Effector memory CD4-positive, alpha-beta T cell (primary cell): Measurements from ENCODE around the gene PECR.
A peak's percentile ranks its signal among the peaks of the same experiment; 100 is the strongest.
"Not testable (repeated sequence)": the region's sequence is repeated elsewhere in the genome, so short reads cannot be mapped to it uniquely, and the experiment has no call there.

Source experiments
- DNase-seq, 3 donors: peaks; one replicate each; pipeline ENCODE4 v3.0.0-alpha.2; 2020
- H3K27ac ChIP-seq: 2 replicates; pipeline ENCODE4 v1.7.0; 2013; ENCODE audit warnings: mild to moderate bottlenecking, low read length, moderate library complexity; ENCODE audit not compliant: insufficient read depth, poor library complexity, severe bottlenecking
- H3K27me3 ChIP-seq: replicated peaks from 2 replicates; pipeline ENCODE4 v1.7.0; 2013; ENCODE audit warnings: mild to moderate bottlenecking, low read length; ENCODE audit not compliant: insufficient read depth, control insufficient read depth, poor library complexity, severe bottlenecking
- H3K36me3 ChIP-seq: 2 replicates; pipeline ENCODE4 v1.7.0; 2013; ENCODE audit warnings: mild to moderate bottlenecking, low read length, moderate library complexity; ENCODE audit not compliant: control insufficient read depth, insufficient read depth
- H3K4me1 ChIP-seq: 2 replicates; pipeline ENCODE4 v1.7.0; 2013; ENCODE audit warnings: low read length, mild to moderate bottlenecking; ENCODE audit not compliant: control insufficient read depth, insufficient read depth, poor library complexity, severe bottlenecking
- H3K4me3 ChIP-seq: 2 replicates; pipeline ENCODE4 v1.7.0; 2013; ENCODE audit warnings: low read length, low read depth, mild to moderate bottlenecking; ENCODE audit not compliant: insufficient read depth, poor library complexity, severe bottlenecking
- H3K9me3 ChIP-seq: 2 replicates; pipeline ENCODE4 v1.7.0; 2013; ENCODE audit warnings: mild to moderate bottlenecking, low read length, moderate library complexity; ENCODE audit not compliant: control insufficient read depth

PECR gene

GRCh38 chr2:216018709-216019108 lies 62.9 kb downstream of the PECR start:
- H3K27ac ChIP-seq: no peak overlapping the region
- no peak for DNase-seq
- no peak overlapping the region for H3K4me3 ChIP-seq
- peaks cover 27% of the 10 kb centered on the region for H3K4me1 ChIP-seq
- no peaks in the 10 kb centered on the region for H3K27me3 ChIP-seq
- H3K36me3 ChIP-seq: no peaks in the 10 kb centered on the region
- H3K9me3 ChIP-seq: no peaks in the 10 kb centered on the region

- H3K36me3 ChIP-seq: no peaks in the 10 kb centered on the region
- H3K4me3 ChIP-seq: no peak overlapping the region
- H3K4me1 ChIP-seq: peaks cover 35% of the 10 kb centered on the region
- DNase-seq: no peak
- no peaks in the 10 kb centered on the region for H3K27me3 ChIP-seq
- H3K9me3 ChIP-seq: no peaks in the 10 kb centered on the region
- no peak overlapping the region for H3K27ac ChIP-seq
Observed at GRCh38 chr2:216017365-216017764, 64.2 kb downstream of the PECR start.

- H3K27ac ChIP-seq: no peak overlapping the region
- no peak for DNase-seq
- no peaks in the 10 kb centered on the region for H3K9me3 ChIP-seq
- no peaks in the 10 kb centered on the region for H3K36me3 ChIP-seq
- no peaks in the 10 kb centered on the region for H3K27me3 ChIP-seq
- H3K4me3 ChIP-seq: no peak overlapping the region
- H3K4me1 ChIP-seq: peaks cover 35% of the 10 kb centered on the region
Observed at GRCh38 chr2:216016581-216016980, 65.0 kb downstream of the PECR start.

DNA sequence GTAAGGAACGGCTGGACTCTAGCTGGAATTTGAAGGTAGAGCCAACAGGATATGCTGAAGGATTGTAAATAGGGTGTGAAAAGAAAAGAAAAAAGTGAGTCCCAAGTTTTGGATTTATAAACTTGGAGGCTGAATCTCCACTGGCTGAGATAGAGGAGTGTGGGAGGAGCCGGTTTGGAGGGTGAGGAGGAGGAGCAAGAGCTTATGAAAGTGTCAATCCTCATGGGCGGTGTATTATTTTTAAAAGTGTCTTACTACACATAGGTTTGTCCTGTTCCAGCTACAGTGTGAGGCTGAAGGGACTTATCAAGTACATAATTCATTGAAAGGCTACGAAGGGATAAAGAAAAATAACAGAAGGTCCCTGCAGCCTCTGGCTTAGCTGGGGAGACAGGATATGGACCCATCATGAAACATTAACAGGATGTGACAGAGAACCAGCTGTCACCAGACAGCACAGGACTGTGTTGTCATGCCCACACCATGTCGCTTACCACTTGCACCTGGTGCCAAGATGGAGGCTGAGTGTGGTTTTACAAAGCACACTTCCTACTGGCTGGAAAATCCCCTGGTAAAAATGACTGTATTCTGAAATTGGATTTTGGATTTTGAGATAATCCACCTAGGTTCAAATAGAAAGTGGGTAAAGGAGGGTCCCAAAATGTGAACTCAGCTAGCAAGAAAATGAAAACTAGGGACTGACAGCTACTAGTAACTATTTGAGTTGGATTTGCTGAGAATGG lies 65.7 kb downstream of the PECR start:
- peaks cover 35% of the 10 kb centered on the region for H3K4me1 ChIP-seq
- no peak overlapping the region for H3K4me3 ChIP-seq
- no peaks in the 10 kb centered on the region for H3K27me3 ChIP-seq
- H3K9me3 ChIP-seq: no peaks in the 10 kb centered on the region
- H3K36me3 ChIP-seq: no peaks in the 10 kb centered on the region
- peak; percentile 31 to 34 (median 33) for DNase-seq
- no peak overlapping the region for H3K27ac ChIP-seq

- Histone ChIP-seq H3K27me3 (no peaks in the 10 kb centered on the region), H3K4me3 (no peak overlapping the region), H3K4me1 (peaks cover 35% of the 10 kb centered on the region), H3K36me3 (no peaks in the 10 kb centered on the region), H3K27ac (no peak overlapping the region), H3K9me3 (no peaks in the 10 kb centered on the region)
- DNase-seq: no peak
Observed at GRCh38 chr2:216014986-216015385, 66.6 kb downstream of the PECR start.

DNA sequence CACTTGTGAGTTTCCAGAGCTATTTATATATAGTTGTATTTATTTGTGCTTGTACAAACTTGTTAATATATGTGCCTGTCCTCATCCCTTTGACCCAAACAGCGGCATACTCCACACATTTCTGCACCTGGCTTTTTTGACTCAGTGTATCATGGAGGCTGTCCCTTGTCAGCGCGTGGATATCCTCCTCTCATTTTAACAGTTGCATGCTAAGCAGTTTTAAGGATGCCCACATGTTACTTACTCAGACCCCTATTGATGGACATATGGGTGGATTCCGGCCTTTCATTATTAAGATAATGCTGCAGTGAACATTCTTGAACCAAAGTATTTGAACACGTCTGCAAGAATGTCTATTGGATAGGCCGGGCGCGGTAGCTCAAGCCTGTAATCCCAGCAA lies 67.6 kb downstream of the PECR start:
- Histone ChIP-seq H3K4me1 (peaks cover 35% of the 10 kb centered on the region), H3K27ac (no peak overlapping the region), H3K36me3 (no peaks in the 10 kb centered on the region), H3K9me3 (no peaks in the 10 kb centered on the region), H3K4me3 (peak overlapping the region; percentile 69), H3K27me3 (no peaks in the 10 kb centered on the region)
- DNase-seq: no peak

- Histone ChIP-seq H3K36me3 (no peaks in the 10 kb centered on the region), H3K4me3 (peak within 1 kb of the TSS; percentile 69), H3K27ac (peak within 1 kb of the TSS; percentile 18), H3K9me3 (no peaks in the 10 kb centered on the region), H3K27me3 (no peaks in the 10 kb centered on the region), H3K4me1 (peaks cover 35% of the 10 kb centered on the region)
- DNase-seq: peak; percentile 68 to 75 (median 75)
Observed at GRCh38 chr2:216013080-216013909, 68.3 kb downstream of the PECR start, which contains the start of gene MREG. MREG (minus strand) TSS chr2:216013551; CDS start chr2:216013327, 224 bp downstream.

DNA sequence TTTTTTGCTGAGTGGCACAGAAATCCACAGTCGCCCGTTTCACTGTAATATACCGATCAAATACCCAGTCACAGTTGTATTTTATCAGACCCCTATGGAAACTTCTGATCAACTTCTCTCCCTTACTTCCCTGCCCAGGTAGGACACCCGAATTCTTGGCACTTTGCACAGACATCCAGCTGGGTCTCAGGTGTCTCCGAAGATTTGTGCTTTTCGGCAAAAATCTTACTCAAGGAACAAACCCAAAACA lies 68.9 kb downstream of the PECR start:
- H3K27ac ChIP-seq: no peak overlapping the region
- H3K4me3 ChIP-seq: peak overlapping the region; percentile 69
- DNase-seq: no peak
- peaks cover 35% of the 10 kb centered on the region for H3K4me1 ChIP-seq
- H3K27me3 ChIP-seq: no peaks in the 10 kb centered on the region
- no peaks in the 10 kb centered on the region for H3K9me3 ChIP-seq
- H3K36me3 ChIP-seq: no peaks in the 10 kb centered on the region

GRCh38 chr2:216012133-216012829 lies 69.3 kb downstream of the PECR start:
- Histone ChIP-seq H3K9me3 (no peaks in the 10 kb centered on the region), H3K4me1 (peaks cover 30% of the 10 kb centered on the region), H3K4me3 (peak overlapping the region; percentile 69), H3K27ac (no peak overlapping the region), H3K36me3 (no peaks in the 10 kb centered on the region), H3K27me3 (no peaks in the 10 kb centered on the region)
- DNase-seq: no peak

DNA sequence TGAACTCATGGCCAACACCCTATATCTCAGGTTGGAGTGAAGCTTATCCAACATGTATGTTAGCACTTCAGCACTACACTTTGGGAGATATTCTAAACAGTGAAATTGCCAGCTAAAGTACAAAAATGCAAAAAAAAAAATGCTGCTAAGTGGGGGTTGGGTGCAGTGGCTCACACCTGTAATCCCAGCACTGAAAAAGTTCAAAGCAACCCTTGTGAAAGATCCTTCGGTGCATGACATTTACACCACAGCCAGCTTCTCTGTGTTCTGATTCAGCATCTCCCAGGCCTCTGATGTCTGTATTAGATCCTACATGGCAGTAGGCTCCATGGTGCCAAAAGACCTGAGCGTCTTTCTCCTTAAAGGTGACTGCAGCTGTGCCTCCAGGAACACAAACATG lies 72.4 kb downstream of the PECR start:
- H3K9me3 ChIP-seq, H3K27ac ChIP-seq, DNase-seq, H3K36me3 ChIP-seq, H3K4me3 ChIP-seq, H3K27me3 ChIP-seq: not testable (repeated sequence)
- H3K4me1 ChIP-seq: peaks cover 22% of the 10 kb centered on the region
